ENCODE measurements around the gene WBP2.
"Not testable (repeated sequence)": the region's sequence is repeated elsewhere in the genome, so short reads cannot be mapped to it uniquely, and the experiment has no call there.

WBP2 gene

DNA sequence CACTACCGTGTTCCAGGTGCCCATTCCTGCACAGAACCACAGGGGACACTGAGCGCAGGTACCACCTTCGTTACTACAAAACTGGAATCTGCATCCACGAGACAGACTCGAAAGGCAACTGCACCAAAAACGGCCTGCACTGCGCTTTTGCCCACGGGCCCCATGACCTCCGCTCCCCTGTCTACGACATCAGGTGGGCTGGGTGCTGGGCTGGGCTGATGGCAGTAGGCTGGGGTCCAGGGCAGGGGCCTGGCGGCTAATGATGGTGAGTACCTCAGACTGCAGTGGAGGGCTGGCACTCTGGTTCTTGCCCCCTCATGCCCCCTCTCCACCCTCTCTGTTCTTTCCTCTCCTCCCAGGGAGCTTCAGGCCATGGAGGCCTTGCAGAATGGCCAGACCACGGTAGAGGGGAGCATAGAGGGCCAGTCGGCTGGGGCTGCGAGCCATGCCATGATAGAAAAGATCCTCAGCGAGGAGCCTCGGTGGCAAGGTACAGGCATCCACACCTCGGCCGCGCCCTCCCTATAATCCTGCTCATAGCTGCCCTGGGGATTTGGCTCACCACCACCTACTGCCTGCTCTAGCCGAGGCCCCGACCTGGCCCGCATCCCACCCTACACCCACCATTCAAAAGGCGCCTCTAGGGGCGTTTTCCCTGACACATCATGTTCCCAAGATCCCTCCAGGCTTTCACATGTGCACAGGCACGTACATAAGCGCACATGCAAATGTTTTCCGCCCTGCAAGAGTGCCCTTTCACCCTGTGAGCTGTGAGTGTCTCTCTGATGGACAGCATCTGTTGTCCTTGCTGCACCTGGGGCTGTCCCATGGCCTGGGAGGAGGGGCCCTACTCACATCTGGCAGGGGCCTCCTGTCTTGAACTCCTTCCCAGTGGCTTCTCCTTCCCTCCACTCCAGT, 42.8 kb downstream of the WBP2 start:
- DNase-seq = no peak

DNA sequence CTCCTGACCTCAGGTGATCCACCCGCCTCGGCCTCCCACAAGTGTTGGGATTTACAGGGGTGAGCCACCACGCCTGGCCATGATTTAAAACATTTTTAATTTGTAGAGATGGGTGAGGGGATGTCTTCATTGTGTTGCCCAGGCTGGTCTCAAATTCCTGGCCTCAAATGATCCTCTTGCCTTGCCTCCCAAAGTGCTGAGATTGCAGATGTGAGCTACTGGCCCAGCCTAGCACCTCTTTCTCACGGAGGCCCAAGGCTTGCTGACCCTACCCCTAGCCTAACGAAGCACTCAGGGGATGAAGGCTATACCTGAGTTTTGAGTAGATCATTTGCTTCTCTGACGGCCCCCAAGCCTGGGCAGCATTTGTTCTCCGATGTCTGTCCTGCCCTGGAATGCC, 44.0 kb downstream of the WBP2 start:
- no peak for DNase-seq

DNA sequence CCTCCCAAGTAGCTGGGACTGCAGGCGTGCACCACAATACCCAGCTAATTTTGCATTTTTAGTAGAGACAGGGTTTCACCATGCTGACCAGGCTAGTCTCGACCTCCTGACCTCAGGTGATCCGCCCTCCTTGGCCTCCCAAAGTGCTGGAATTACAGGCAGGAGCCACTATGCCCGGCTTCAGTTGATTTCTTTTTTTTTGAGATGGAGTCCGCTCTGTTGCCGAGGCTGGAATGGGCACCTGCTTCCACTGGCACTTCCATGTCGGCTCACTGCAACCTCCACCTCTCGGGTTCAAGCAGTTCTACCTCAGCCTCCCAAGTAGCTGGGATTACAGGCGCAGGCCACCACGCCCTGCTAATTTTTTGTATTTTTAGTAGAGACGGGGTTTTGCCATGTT, 44.4 kb downstream of the WBP2 start:
- DNase-seq = not testable (repeated sequence)

DNA sequence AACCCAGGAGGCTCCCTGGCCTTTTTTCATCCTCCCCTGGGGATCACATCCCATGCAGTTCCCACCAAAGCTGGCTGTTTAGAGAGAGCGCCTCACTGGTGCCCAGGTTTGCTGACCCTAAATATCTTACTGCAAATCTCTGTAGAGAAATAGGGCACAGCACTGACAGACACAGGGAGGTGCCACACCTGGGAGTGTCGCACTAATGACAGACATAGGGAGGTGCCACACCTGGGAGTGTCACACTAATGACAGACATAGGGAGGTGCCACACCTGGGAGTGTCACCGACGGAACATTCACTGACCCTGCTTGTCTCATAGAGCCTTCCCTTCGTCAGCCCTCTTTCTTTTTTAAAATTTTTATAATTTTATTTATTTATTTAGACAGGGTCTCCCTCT, 44.9 kb downstream of the WBP2 start:
- DNase-seq = no peak

DNA sequence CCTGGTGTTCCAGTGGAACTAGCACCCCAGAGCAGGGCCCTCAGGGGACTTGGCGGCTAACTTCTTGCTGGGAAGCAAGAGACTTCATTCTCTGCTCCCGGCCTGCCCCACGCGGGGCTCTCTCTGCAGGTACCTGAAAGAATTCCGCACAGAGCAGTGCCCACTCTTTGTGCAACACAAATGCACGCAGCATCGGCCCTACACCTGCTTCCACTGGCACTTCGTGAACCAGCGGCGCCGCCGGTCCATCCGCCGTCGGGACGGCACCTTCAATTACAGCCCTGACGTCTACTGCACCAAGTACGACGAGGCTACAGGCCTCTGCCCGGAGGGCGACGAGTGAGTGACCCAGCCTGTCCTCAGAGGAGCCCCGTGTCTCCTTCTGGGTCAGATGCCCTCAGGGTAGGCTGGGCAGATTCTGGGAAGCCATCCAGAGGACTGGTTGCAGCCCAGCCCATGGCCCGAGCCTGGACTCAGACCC, 45.5 kb downstream of the WBP2 start:
- DNase-seq = no peak

DNA sequence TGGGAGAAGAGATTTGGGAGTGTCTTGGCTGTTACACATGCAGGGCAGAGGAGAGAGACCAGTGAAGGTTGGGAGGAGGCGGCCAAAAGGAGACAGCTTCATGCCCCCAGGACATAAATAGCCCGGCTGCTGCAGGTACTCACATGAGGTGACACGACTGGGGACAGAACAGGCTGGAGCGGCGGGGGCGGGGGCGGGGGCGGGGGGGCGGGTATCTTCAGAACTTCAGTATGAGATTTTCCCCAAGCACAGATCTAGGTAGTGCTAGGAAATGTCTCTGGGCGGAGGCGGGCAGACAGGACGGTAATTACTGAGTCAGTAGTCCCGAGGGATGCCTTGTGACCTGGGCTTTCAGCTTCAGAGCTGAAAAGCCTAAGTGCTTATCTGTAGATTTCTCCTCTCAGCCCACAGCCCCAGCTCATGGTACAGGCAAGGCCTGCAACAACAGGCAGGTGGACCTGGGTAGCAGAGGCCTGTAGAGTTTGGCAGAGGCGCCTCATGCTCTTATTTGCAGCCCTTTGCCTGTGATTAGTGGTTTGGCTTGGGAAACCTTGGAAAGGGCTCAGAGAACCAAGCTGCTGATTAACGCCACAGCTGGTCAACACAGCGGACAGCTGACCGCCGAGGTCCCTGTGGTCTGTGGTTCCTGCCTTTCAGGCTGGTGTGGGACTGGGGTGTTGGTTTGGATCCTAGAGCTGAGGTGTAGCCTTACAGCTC, 46.1 kb downstream of the WBP2 start:
- no peak for DNase-seq

DNA sequence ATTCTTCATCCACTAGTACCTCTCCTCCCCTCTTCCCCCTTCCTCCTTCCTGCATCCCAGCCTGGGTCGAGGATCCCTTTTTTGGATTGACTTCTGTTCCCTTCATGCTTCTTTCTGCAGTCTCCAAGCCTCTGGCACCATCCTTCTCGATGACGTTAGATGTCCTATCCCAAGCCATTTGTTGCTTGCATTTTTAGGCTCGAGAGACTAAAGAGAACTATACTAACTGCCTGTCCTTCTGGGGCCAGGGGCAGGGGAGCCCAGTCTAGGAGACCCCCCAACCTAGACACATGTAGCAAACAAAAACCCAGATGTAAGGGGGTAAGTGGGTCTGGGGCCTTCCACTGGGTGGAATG, 46.6 kb downstream of the WBP2 start:
- no peak for DNase-seq

DNA sequence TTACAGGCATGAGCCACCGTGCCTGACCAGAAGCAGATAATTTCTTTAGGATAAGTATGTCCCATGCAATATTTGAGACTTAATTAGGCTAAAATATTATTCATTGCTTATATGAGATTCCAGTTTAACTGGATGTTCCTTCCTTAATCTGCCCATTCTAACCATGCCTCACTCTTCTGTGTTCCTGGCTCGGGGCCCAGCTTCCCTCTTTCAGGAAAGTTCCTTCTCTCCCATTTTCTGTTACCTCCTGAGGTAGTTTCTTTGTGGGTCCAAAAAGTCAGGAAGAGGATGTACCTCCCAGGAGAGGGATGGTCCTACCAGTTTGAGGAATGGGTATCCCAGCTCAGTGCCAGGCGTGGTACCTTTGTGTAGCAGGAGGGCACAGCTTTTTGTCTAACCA, 47.3 kb downstream of the WBP2 start:
- DNase-seq = no peak

DNA sequence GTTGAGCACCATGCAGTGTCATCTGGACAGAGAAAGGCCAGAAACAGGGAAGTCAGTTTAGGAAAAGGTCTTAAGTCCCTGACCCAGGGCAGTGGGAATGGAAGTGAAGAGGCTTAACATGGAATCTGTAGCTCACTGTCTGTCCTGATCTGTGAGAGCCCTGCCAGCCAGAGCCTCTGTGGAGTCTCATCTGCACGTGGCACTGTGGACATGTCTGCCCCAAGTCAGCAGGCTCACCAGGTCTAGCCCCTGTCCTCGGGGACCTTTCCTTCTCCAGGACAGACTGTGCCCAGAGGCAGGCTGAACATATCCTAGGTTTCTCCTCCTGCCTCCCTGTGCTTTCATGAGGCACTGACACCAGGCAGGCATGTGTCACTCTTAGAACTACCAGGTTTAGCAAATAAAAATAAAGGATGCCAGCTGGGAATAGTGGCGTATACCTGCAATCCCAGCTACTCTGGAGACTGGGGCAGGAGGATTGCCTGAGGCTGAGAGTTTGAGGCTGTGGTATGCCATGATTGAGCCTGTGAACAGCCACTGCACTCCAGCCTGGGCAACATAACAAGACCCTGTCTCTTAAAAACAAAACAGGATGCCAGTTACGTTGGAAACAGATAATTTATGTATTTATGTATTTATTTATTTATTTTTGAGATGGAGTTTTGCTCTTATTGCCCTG, 48.2 kb downstream of the WBP2 start:
- no peak for DNase-seq

DNA sequence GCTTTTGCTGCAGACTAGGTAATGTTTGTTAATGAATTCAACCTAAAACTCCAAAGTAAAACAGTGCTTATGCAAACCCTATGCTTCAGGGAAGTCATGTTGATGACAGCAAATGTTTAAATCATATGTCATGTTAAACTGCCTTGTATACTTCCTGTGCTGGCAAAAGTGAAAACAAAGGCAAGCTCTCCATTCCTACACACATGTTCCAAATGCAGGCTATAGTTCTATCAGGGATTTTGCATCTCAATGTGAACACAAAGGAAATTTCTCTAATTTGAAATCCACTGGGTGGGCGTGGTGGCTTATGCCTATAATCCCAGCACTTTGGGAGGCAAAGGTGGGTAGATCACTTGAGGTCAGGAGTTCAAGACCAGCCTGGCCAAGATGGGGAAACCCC, 51.3 kb downstream of the WBP2 start:
- no peak for DNase-seq

DNA sequence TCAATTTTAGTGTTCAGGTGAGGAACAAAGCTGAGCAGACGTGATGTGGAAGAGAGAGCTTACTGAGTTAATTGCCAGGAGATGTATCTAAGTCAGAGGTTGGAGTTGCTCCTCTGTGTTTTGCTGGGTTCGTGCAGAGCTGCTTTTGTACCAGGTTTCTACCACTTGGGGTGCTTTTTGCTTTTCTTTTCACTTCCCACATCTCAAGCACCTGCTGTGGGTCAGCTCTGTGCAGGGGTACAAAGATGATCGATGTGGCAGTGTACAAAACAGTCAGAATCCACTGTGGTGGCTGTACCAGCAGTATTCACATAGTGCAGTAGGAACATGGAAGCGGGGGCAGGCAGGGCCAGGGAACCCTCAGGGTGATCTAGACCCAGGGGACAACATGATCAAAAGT, 55.7 kb downstream of the WBP2 start:
- DNase-seq = no peak

DNA sequence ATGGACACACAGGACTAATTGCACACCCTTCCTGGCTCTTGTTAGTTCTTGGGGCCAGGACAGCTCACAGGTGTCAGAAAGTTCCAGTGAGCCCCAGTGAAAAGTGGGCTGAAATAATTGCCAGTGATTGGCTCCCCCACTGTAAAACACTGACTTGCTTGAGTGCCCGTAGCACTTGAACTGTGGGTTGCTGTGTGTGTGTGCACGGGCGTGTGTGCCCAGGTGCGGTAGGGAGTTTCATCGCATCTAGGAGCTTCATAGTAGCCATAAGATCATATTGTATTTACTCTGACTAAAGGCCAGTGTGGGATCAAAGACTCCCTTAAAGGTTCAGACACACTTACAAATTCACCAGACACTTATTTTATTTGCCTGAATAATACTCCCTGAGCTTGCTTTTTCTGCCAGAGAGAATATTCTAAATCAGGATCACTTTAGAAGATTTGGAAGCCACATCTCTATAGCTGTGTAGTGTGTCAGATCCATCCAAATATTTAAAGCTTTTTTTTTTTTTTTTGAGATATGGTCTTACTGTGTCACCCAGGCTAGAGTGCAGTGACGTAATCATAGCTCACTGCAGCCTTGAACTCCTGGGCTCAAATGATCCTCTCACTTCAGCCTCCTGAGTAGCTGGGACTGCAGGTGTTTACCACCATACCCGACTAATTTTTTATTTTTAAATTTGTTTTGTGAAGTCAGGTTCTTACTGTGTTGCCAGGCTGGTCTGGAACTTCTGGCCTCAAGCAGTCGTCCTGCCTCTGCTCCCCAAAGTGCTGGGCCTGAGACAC, 59.1 kb downstream of the WBP2 start:
- no peak for DNase-seq
